ENCODE results near the gene ARHGEF7. TPM values are rescaled to one million over a fixed set of nuclear protein-coding genes. Genes with fewer than 3 reads are reported as not detected.

Gene ARHGEF7
- polyA plus RNA-seq, 1 experiment: 32.0 TPM

- ChIA-PET POLR2A (no interaction called here), CTCF (no interaction called here)
- TF ChIP-seq, protein P1, sequence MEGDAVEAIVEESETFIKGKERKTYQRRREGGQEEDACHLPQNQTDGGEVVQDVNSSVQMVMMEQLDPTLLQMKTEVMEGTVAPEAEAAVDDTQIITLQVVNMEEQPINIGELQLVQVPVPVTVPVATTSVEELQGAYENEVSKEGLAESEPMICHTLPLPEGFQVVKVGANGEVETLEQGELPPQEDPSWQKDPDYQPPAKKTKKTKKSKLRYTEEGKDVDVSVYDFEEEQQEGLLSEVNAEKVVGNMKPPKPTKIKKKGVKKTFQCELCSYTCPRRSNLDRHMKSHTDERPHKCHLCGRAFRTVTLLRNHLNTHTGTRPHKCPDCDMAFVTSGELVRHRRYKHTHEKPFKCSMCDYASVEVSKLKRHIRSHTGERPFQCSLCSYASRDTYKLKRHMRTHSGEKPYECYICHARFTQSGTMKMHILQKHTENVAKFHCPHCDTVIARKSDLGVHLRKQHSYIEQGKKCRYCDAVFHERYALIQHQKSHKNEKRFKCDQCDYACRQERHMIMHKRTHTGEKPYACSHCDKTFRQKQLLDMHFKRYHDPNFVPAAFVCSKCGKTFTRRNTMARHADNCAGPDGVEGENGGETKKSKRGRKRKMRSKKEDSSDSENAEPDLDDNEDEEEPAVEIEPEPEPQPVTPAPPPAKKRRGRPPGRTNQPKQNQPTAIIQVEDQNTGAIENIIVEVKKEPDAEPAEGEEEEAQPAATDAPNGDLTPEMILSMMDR (IDR thresholded peaks at IDR 0.05; ENCODE audit: insufficient read depth, low read depth, low read length): no peak
- no peaks in the 10 kb centered on the region for H3K36me3 ChIP-seq (ENCODE audit: control insufficient read depth, insufficient read depth, low read length)
- DNase-seq (ENCODE audit: low read depth): no peak
- peaks cover 2% of the 10 kb centered on the region for H3K27me3 ChIP-seq (ENCODE audit: control insufficient read depth, insufficient read depth, low read length)
- H3K4me3 ChIP-seq (ENCODE audit: low read depth, low read length): no peak overlapping the region
Measured at GRCh38 chr13:111145071-111145470, 30.0 kb downstream of the ARHGEF7 start.

DNA sequence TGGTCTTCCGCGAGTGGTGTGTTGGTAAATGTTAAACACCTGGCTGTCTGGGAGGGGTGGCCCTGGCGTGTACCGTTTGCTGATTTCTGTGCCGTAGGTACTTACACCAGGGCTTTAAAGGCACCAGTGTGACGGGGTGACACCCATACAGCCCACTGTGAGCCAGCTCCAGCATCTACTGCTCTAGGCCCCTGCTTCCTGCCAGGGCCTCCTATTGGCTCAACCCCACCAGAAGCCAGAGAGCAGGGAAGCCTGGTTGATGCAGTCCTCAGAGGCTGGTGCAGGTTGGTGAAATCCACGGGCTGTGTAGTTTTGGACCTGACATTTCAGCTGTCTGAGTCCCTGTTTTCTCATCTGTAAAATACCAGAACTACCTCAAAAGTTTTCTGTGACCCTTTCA is 30.4 kb downstream of the ARHGEF7 start:
- peaks cover 2% of the 10 kb centered on the region for H3K27me3 ChIP-seq (ENCODE audit: control insufficient read depth, insufficient read depth, low read length)
- DNase-seq (ENCODE audit: low read depth): no peak
- ChIA-PET CTCF (no interaction called here), POLR2A (no interaction called here)
- TF ChIP-seq, protein P1 (IDR thresholded peaks at IDR 0.05; ENCODE audit: insufficient read depth, low read depth, low read length): no peak
- no peaks in the 10 kb centered on the region for H3K36me3 ChIP-seq (ENCODE audit: control insufficient read depth, insufficient read depth, low read length)
- no peak overlapping the region for H3K4me3 ChIP-seq (ENCODE audit: low read depth, low read length)

- POLR2A ChIA-PET: no interaction called here
- TF ChIP-seq, protein P1 (IDR thresholded peaks at IDR 0.05; ENCODE audit: insufficient read depth, low read depth, low read length): no peak
- Histone ChIP-seq H3K36me3 (ENCODE audit: control insufficient read depth, insufficient read depth, low read length) (no peaks in the 10 kb centered on the region), H3K27me3 (ENCODE audit: control insufficient read depth, insufficient read depth, low read length) (no peaks in the 10 kb centered on the region; the same call in none of the 2 replicates), H3K4me3 (ENCODE audit: low read depth, low read length) (peak overlapping the region; percentile 93)
- CTCF ChIA-PET: interaction anchor here (0.6 to 1.1 kb wide), 3 partner anchors 65 to 1562 kb away, joined by 3 read pairs; no protein-coding TSS in a partner anchor
- DNase-seq (ENCODE audit: low read depth): no peak
Measured at GRCh38 chr13:111152844-111153243, 37.7 kb downstream of the ARHGEF7 start.

GRCh38 chr13:111153279-111153976 is 38.3 kb downstream of the ARHGEF7 start:
- POLR2A ChIA-PET: no interaction called here
- peak; percentile 47 for DNase-seq (ENCODE audit: low read depth)
- peak overlapping the region; percentile 93 for H3K4me3 ChIP-seq (ENCODE audit: low read depth, low read length)
- TF ChIP-seq, protein P1 (IDR thresholded peaks at IDR 0.05; ENCODE audit: insufficient read depth, low read depth, low read length): peak; percentile 23
- H3K36me3 ChIP-seq (ENCODE audit: control insufficient read depth, insufficient read depth, low read length): no peaks in the 10 kb centered on the region
- H3K27me3 ChIP-seq (ENCODE audit: control insufficient read depth, insufficient read depth, low read length): no peaks in the 10 kb centered on the region; the same call in none of the 2 replicates
- CTCF ChIA-PET: interaction anchor here (0.6 to 1.1 kb wide), 2 partner anchors 64 to 71 kb away, joined by 3 read pairs; no protein-coding TSS in a partner anchor

GRCh38 chr13:111153977-111154332 is 38.8 kb downstream of the ARHGEF7 start:
- ChIA-PET CTCF (no interaction called here), POLR2A (no interaction called here)
- H3K36me3 ChIP-seq (ENCODE audit: control insufficient read depth, insufficient read depth, low read length): no peaks in the 10 kb centered on the region
- peak overlapping the region; percentile 93 for H3K4me3 ChIP-seq (ENCODE audit: low read depth, low read length)
- H3K27me3 ChIP-seq (ENCODE audit: control insufficient read depth, insufficient read depth, low read length): no peaks in the 10 kb centered on the region; the same call in none of the 2 replicates
- TF ChIP-seq, protein P1 (IDR thresholded peaks at IDR 0.05; ENCODE audit: insufficient read depth, low read depth, low read length): peak; percentile 31
- no peak for DNase-seq (ENCODE audit: low read depth)

All from BJ (cell line).